Measurements from ENCODE around the gene UBE2L3.
"Not testable (repeated sequence)": the region's sequence is repeated elsewhere in the genome, so short reads cannot be mapped to it uniquely, and the experiment has no call there.

Gene UBE2L3

GRCh38 chr22:21617337-21617736 is 49.8 kb downstream of the UBE2L3 start:
- H3K27me3 ChIP-seq (ENCODE audit: insufficient read depth, low read length, poor library complexity); H3K4me3 ChIP-seq (ENCODE audit: low read length); H3K4ac ChIP-seq (ENCODE audit: low read depth, low read length); H2AK5ac ChIP-seq (ENCODE audit: low read length); H3K56ac ChIP-seq (ENCODE audit: low read length); H3K27ac ChIP-seq (ENCODE audit: low read depth, low read length); H3K9ac ChIP-seq (ENCODE audit: low read length); H2BK5ac ChIP-seq (ENCODE audit: low read length); H3K36me3 ChIP-seq (ENCODE audit: control insufficient read depth, insufficient read depth, low read length); H4K5ac ChIP-seq (ENCODE audit: low read length); H3K23ac ChIP-seq (ENCODE audit: low read length); DNase-seq; H2BK15ac ChIP-seq (replicated peaks; ENCODE audit: low read depth); H4K8ac ChIP-seq (ENCODE audit: low read depth, low read length); H3K4me1 ChIP-seq (ENCODE audit: control insufficient read depth, low read depth, low read length); H3K4me2 ChIP-seq (ENCODE audit: low read length); H3K18ac ChIP-seq (ENCODE audit: low read length); H2BK120ac ChIP-seq (ENCODE audit: low read depth, low read length): not testable (repeated sequence)
- Histone ChIP-seq H3K79me1 (ENCODE audit: low read length) (peaks cover 31% of the 10 kb centered on the region), H3K79me2 (ENCODE audit: control insufficient read depth, insufficient read depth, low read length) (peaks cover 21% of the 10 kb centered on the region)
- WGBS (ENCODE audit: extremely low coverage, insufficient coverage, low lambda C conversion rate): no CpG with 5 or more reads among the region's 6 CpGs

DNA sequence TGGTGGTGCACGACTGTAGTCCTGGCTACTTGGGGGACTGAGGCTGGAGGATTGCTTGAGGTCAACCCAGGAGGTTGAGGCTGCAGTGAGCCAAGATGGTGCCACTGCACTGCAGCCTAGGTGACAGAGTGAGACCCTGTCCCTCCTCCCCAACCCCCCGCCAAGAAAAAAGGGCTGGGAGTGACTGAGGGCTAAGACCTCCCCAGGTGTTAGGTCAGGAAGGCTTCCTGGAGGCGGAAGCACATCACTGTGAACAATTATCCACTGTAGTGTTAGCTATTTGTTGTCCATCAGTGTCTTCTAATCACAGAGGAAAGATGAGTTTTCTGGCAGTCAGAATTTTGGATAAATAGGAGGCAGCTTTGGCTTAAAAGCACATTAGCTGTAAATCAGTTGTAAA is 53.5 kb downstream of the UBE2L3 start:
- Histone ChIP-seq H2AK5ac (ENCODE audit: low read length) (no peak overlapping the region), H4K8ac (ENCODE audit: low read depth, low read length) (no peak overlapping the region), H2BK15ac (replicated peaks; ENCODE audit: low read depth) (no peak overlapping the region), H3K4me1 (ENCODE audit: control insufficient read depth, low read depth, low read length) (no peaks in the 10 kb centered on the region), H3K27ac (ENCODE audit: low read depth, low read length) (no peak overlapping the region), H2BK120ac (ENCODE audit: low read depth, low read length) (no peak overlapping the region), H3K18ac (ENCODE audit: low read length) (no peak overlapping the region), H3K56ac (ENCODE audit: low read length) (no peak overlapping the region), H3K79me2 (ENCODE audit: control insufficient read depth, insufficient read depth, low read length) (peaks cover 4% of the 10 kb centered on the region), H3K79me1 (ENCODE audit: low read length) (peaks cover 18% of the 10 kb centered on the region), H3K4me2 (ENCODE audit: low read length) (no peak overlapping the region), H3K36me3 (ENCODE audit: control insufficient read depth, insufficient read depth, low read length) (no peaks in the 10 kb centered on the region), H2BK5ac (ENCODE audit: low read length) (no peak overlapping the region), H3K4ac (ENCODE audit: low read depth, low read length) (no peak overlapping the region), H4K5ac (ENCODE audit: low read length) (no peak overlapping the region), H3K9ac (ENCODE audit: low read length) (no peak overlapping the region), H3K4me3 (ENCODE audit: low read length) (no peak overlapping the region), H3K27me3 (ENCODE audit: insufficient read depth, low read length, poor library complexity) (no peaks in the 10 kb centered on the region), H3K23ac (ENCODE audit: low read length) (no peak overlapping the region)
- WGBS (ENCODE audit: extremely low coverage, insufficient coverage, low lambda C conversion rate): no CpG with 5 or more reads among the region's 3 CpGs
- no peak for DNase-seq

DNA sequence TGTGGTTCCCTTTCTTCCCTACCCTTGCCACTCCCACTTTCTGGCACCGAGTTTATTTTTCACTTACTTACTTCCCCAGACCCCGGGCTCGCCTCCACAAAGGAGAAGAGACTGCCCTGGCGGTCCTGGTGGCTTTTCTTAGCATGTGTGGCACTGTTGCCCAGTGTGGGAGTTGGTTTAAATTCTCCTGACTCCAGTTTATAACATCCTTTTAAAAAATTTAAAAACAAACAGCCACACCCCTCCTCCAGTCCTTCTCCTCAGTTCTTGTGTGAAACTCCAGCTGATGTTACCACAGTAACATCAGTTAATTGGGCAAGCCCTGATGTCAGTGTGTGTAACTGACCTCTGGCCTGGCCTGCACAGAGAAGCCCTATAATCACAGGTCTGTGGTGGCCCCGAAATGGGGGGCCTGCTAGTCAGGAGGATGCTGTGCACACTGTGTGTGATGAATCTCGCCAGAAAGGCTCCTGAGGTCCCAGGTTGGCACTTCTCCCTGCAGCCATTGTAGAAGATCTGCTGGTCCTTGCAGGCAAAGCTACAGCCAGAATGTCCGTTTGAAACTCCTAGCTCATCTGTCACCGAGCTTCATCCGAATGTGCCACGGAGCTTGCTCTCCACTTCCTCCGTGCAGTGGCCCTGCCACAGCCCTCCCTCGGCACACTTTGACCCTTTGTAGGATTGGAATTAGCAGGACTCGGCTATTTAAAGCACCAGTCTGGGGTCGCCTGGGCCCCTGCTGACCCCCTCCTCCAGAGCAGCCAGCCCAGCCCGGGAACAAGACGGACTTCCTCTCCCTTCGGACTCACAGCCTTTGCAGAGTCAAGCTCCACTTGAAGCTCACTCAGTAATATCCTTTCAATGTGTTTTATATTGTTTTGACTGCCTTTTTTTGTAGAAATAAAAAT is 54.8 kb downstream of the UBE2L3 start:
- Histone ChIP-seq H3K56ac (ENCODE audit: low read length) (no peak overlapping the region), H2AK5ac (ENCODE audit: low read length) (no peak overlapping the region), H3K4me3 (ENCODE audit: low read length) (no peak overlapping the region), H3K4me1 (ENCODE audit: control insufficient read depth, low read depth, low read length) (no peaks in the 10 kb centered on the region), H2BK5ac (ENCODE audit: low read length) (no peak overlapping the region), H4K8ac (ENCODE audit: low read depth, low read length) (no peak overlapping the region), H3K27me3 (ENCODE audit: insufficient read depth, low read length, poor library complexity) (no peaks in the 10 kb centered on the region), H3K36me3 (ENCODE audit: control insufficient read depth, insufficient read depth, low read length) (no peaks in the 10 kb centered on the region), H3K79me1 (ENCODE audit: low read length) (peaks cover 25% of the 10 kb centered on the region), H4K5ac (ENCODE audit: low read length) (no peak overlapping the region), H3K18ac (ENCODE audit: low read length) (no peak overlapping the region), H3K79me2 (ENCODE audit: control insufficient read depth, insufficient read depth, low read length) (peaks cover 4% of the 10 kb centered on the region), H3K4me2 (ENCODE audit: low read length) (no peak overlapping the region), H2BK15ac (replicated peaks; ENCODE audit: low read depth) (no peak overlapping the region), H3K23ac (ENCODE audit: low read length) (no peak overlapping the region), H3K27ac (ENCODE audit: low read depth, low read length) (no peak overlapping the region), H2BK120ac (ENCODE audit: low read depth, low read length) (no peak overlapping the region), H3K9ac (ENCODE audit: low read length) (no peak overlapping the region), H3K4ac (ENCODE audit: low read depth, low read length) (no peak overlapping the region)
- no CpG with 5 or more reads among the region's 17 CpGs for whole genome bisulfite sequencing (ENCODE audit: extremely low coverage, insufficient coverage, low lambda C conversion rate)
- no peak for DNase-seq

- Histone ChIP-seq H4K5ac (ENCODE audit: low read length) (no peak overlapping the region), H4K8ac (ENCODE audit: low read depth, low read length) (no peak overlapping the region), H2BK120ac (ENCODE audit: low read depth, low read length) (no peak overlapping the region), H3K4me1 (ENCODE audit: control insufficient read depth, low read depth, low read length) (no peaks in the 10 kb centered on the region), H2BK5ac (ENCODE audit: low read length) (no peak overlapping the region), H3K79me1 (ENCODE audit: low read length) (peaks cover 25% of the 10 kb centered on the region), H2BK15ac (replicated peaks; ENCODE audit: low read depth) (no peak overlapping the region), H3K23ac (ENCODE audit: low read length) (no peak overlapping the region), H3K18ac (ENCODE audit: low read length) (no peak overlapping the region), H3K4me2 (ENCODE audit: low read length) (no peak overlapping the region), H2AK5ac (ENCODE audit: low read length) (no peak overlapping the region), H3K9ac (ENCODE audit: low read length) (no peak overlapping the region), H3K27me3 (ENCODE audit: insufficient read depth, low read length, poor library complexity) (no peaks in the 10 kb centered on the region), H3K27ac (ENCODE audit: low read depth, low read length) (no peak overlapping the region), H3K79me2 (ENCODE audit: control insufficient read depth, insufficient read depth, low read length) (peaks cover 4% of the 10 kb centered on the region), H3K36me3 (ENCODE audit: control insufficient read depth, insufficient read depth, low read length) (no peaks in the 10 kb centered on the region), H3K4ac (ENCODE audit: low read depth, low read length) (no peak overlapping the region), H3K56ac (ENCODE audit: low read length) (no peak overlapping the region), H3K4me3 (ENCODE audit: low read length) (no peak overlapping the region)
- WGBS (ENCODE audit: extremely low coverage, insufficient coverage, low lambda C conversion rate): no CpG with 5 or more reads among the region's 23 CpGs
- no peak for DNase-seq
Observed at GRCh38 chr22:21622919-21623647, 55.6 kb downstream of the UBE2L3 start.

DNA sequence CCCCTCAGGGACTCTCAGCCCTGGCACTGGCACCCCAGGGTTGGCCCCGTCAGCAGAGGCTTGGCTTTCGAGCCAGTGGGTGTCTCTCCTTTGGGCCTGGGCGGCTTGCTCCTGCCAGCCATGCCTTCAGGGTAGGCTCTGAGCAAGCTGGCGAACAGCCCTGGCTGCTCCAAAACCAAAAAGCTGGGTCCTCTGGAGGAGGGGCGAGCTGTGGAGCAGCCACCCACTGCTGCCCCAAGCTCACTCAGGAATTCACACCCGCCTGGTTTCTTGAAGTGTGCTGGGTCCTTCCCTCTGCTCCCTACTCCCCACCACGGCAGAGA is 56.1 kb downstream of the UBE2L3 start:
- no peak overlapping the region for H2BK15ac ChIP-seq (replicated peaks; ENCODE audit: low read depth)
- peaks cover 30% of the 10 kb centered on the region for H3K79me1 ChIP-seq (ENCODE audit: low read length)
- no peaks in the 10 kb centered on the region for H3K27me3 ChIP-seq (ENCODE audit: insufficient read depth, low read length, poor library complexity)
- no peak overlapping the region for H3K18ac ChIP-seq (ENCODE audit: low read length)
- H4K5ac ChIP-seq (ENCODE audit: low read length): no peak overlapping the region
- no CpG with 5 or more reads among the region's 7 CpGs for WGBS (ENCODE audit: extremely low coverage, insufficient coverage, low lambda C conversion rate)
- no peak for DNase-seq
- H3K4me2 ChIP-seq (ENCODE audit: low read length): no peak overlapping the region
- no peak overlapping the region for H3K9ac ChIP-seq (ENCODE audit: low read length)
- no peak overlapping the region for H2BK120ac ChIP-seq (ENCODE audit: low read depth, low read length)
- H3K4me3 ChIP-seq (ENCODE audit: low read length): no peak overlapping the region
- no peak overlapping the region for H2AK5ac ChIP-seq (ENCODE audit: low read length)
- no peak overlapping the region for H3K27ac ChIP-seq (ENCODE audit: low read depth, low read length)
- no peak overlapping the region for H2BK5ac ChIP-seq (ENCODE audit: low read length)
- H3K79me2 ChIP-seq (ENCODE audit: control insufficient read depth, insufficient read depth, low read length): peaks cover 9% of the 10 kb centered on the region
- no peak overlapping the region for H3K4ac ChIP-seq (ENCODE audit: low read depth, low read length)
- no peak overlapping the region for H4K8ac ChIP-seq (ENCODE audit: low read depth, low read length)
- H3K23ac ChIP-seq (ENCODE audit: low read length): no peak overlapping the region
- no peaks in the 10 kb centered on the region for H3K4me1 ChIP-seq (ENCODE audit: control insufficient read depth, low read depth, low read length)
- H3K36me3 ChIP-seq (ENCODE audit: control insufficient read depth, insufficient read depth, low read length): no peaks in the 10 kb centered on the region
- H3K56ac ChIP-seq (ENCODE audit: low read length): no peak overlapping the region
